DOHH2 (cell line): ENCODE measurements around the gene DIS3L.

Source experiments
- EZH2phosphoT487 ChIP-seq: fragments of 200-600 bp; sonication (generic); IDR thresholded peaks from 2 replicates; pipeline ENCODE4 v1.6.1; 2017; ENCODE audit warnings: borderline replicate concordance, mild to moderate bottlenecking, antibody characterized with exemption, low read length, moderate library complexity, mixed read lengths
- TF ChIP-seq, protein P1 (sequence below): fragments of 200-600 bp; sonication (generic); IDR thresholded peaks from one replicate; pipeline ENCODE4 v1.5.1; 2014; ENCODE audit warnings: antibody characterized with exemption, mild to moderate bottlenecking, low read depth, low read length; ENCODE audit not compliant: poor library complexity, severe bottlenecking

DNA sequence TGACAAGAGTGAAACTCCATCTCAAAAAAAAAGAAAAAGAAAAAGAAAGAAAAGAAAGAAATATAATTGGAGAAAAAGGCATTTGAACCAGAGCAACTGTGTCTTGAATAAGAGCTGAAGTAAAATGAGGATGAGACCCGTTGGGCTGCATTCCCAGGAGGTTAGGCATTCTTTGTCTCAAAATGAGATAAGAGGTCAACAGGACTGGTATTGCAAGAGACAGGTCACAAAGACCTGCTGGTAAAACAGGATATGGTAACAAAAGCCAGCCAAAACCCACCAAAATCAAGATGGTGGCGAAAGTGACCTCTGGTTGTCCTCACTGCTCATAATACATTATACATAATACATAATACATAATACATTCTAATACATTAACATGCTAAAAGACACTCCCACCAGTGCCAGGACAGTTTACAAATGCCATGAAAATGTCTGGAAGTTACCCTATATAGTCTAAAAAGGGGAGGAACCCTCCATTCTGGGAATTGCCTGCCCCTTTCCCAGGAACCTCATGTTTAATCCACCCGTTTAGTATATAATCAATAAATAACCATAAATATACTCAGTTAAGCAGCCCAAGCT lies 71.7 kb downstream of the DIS3L start:
- TF ChIP-seq, protein P1, sequence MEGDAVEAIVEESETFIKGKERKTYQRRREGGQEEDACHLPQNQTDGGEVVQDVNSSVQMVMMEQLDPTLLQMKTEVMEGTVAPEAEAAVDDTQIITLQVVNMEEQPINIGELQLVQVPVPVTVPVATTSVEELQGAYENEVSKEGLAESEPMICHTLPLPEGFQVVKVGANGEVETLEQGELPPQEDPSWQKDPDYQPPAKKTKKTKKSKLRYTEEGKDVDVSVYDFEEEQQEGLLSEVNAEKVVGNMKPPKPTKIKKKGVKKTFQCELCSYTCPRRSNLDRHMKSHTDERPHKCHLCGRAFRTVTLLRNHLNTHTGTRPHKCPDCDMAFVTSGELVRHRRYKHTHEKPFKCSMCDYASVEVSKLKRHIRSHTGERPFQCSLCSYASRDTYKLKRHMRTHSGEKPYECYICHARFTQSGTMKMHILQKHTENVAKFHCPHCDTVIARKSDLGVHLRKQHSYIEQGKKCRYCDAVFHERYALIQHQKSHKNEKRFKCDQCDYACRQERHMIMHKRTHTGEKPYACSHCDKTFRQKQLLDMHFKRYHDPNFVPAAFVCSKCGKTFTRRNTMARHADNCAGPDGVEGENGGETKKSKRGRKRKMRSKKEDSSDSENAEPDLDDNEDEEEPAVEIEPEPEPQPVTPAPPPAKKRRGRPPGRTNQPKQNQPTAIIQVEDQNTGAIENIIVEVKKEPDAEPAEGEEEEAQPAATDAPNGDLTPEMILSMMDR, result no peak
- no peak for TF ChIP-seq EZH2phosphoT487
